D721Med (cell line): ENCODE data around the gene PIP5K1B.

Experiments used
- DNase-seq: peaks from one replicate; pipeline ENCODE4 v3.0.0; 2011; ENCODE audit warnings: low spot score; ENCODE audit not compliant: insufficient read length
- FAIRE-seq: peaks from 2 replicates; lab custom pipeline; 2011; peaks lifted over from hg19 to GRCh38; lab: Jason Lieb, UNC
- CTCF ChIP-seq: IDR thresholded peaks from 2 replicates; pipeline ENCODE4 v1.5.1; 2012; ENCODE audit warnings: mild to moderate bottlenecking, control low read depth; ENCODE audit not compliant: insufficient read depth; ENCODE audit errors: missing control alignments

PIP5K1B gene

GRCh38 chr9:68706363-68707201 lies 1.5 kb downstream of the PIP5K1B start:
- FAIRE-seq: no peak
- no peak for TF ChIP-seq CTCF

GRCh38 chr9:68707801-68708488 lies 2.9 kb downstream of the PIP5K1B start:
- DNase-seq (no peak), FAIRE-seq (no peak)
- no peak for TF ChIP-seq CTCF

More at GRCh38 chr9:68706363-68707201, 1.5 kb downstream of the PIP5K1B start:
- DNase-seq: no peak

GRCh38 chr9:68708513-68708912 lies 3.5 kb downstream of the PIP5K1B start:
- no peak for DNase-seq

GRCh38 chr9:68709291-68710110 lies 4.5 kb downstream of the PIP5K1B start:
- no peak for TF ChIP-seq CTCF
- DNase-seq (no peak), FAIRE-seq (no peak)

More at GRCh38 chr9:68708513-68708912, 3.5 kb downstream of the PIP5K1B start:
- no peak for TF ChIP-seq CTCF
- no peak for FAIRE-seq

GRCh38 chr9:68710111-68710471 lies 5.1 kb downstream of the PIP5K1B start:
- DNase-seq (no peak), FAIRE-seq (no peak)
- TF ChIP-seq CTCF: no peak

- DNase-seq: no peak
- FAIRE-seq: no peak
- no peak for TF ChIP-seq CTCF
These were observed 6.2 kb downstream of the PIP5K1B start for GRCh38 chr9:68711281-68711680.
